HEK293 (cell line): ENCODE measurements around the gene TRABD2A.

Experiments used
- CTCF ChIA-PET: fragments of 350-600 bp; formaldehyde crosslinking; extraction: SDS; loops from one replicate; lab custom pipeline; 2021; ENCODE audit warnings: antibody characterized with exemption; lab: Yijun Ruan, JAX
- POLR2A ChIA-PET: fragments of 300-600 bp; formaldehyde crosslinking; extraction: SDS; loops from one replicate; lab custom pipeline; 2020; ENCODE audit warnings: antibody characterized with exemption, inconsistent platforms; lab: Yijun Ruan, JAX
- H3K27ac ChIP-seq: fragments of 200-500 bp; sonication (Bioruptor generic); 2 replicates; pipeline ENCODE4 v1.5.1; 2014; ENCODE audit warnings: low read depth, low read length, control low read depth, inconsistent platforms; ENCODE audit errors: extremely low read depth
- H3K36me3 ChIP-seq, 2 experiments: fragments of 200-500 bp in 1 of 2; sonication (Bioruptor generic) in 1 of 2; 1 replicate in 1 of 2; 2 replicates in 1 of 2; pipeline ENCODE4 v1.5.1; 2014 to 2017; ENCODE audit warnings: inconsistent platforms in 2 of 2, low read length in 2 of 2; ENCODE audit not compliant: control insufficient read depth in 2 of 2, insufficient read depth in 1 of 2
- H3K4me1 ChIP-seq: fragments of 200-500 bp; sonication (Bioruptor generic); 2 replicates; pipeline ENCODE4 v1.5.1; 2014; ENCODE audit warnings: mild to moderate bottlenecking, low read length, inconsistent platforms; ENCODE audit not compliant: control insufficient read depth, insufficient read depth
- H3K4me3 ChIP-seq: 2 replicates; pipeline ENCODE4 v1.5.1; 2011; ENCODE audit warnings: low read depth, mild to moderate bottlenecking, control low read depth, low read length, moderate library complexity
- H3K9me3 ChIP-seq: fragments of 200-500 bp; sonication (Bioruptor generic); 2 replicates; pipeline ENCODE4 v1.5.1; 2014; ENCODE audit warnings: low read depth, low read length, inconsistent platforms; ENCODE audit not compliant: control insufficient read depth, insufficient read depth
- GLI4 ChIP-seq: fragments of 450-650 bp; formaldehyde crosslinking; IDR thresholded peaks from 2 replicates; pipeline ENCODE4 v1.5.1; 2016; ENCODE audit warnings: missing biosample characterization, missing genetic modification characterization
- PRDM2 ChIP-seq: fragments of 450-650 bp; formaldehyde crosslinking; IDR thresholded peaks from 2 replicates; pipeline ENCODE4 v1.5.1; 2016; ENCODE audit warnings: missing biosample characterization, missing genetic modification characterization, borderline replicate concordance
- REPIN1 ChIP-seq: fragments of 450-650 bp; formaldehyde crosslinking; IDR thresholded peaks from 2 replicates; pipeline ENCODE4 v1.5.1; 2017; ENCODE audit warnings: missing biosample characterization, missing genetic modification characterization, low read depth
- YY1 ChIP-seq: fragments of 450-650 bp; formaldehyde crosslinking; IDR thresholded peaks from 2 replicates; pipeline ENCODE4 v1.5.1; 2018; ENCODE audit warnings: missing biosample characterization, missing genetic modification characterization
- ZBTB1 ChIP-seq: fragments of 450-650 bp; formaldehyde crosslinking; IDR thresholded peaks from 2 replicates; pipeline ENCODE4 v1.5.1; 2016; ENCODE audit warnings: missing biosample characterization, missing genetic modification characterization
- ZBTB8A ChIP-seq: fragments of 450-650 bp; formaldehyde crosslinking; IDR thresholded peaks from 2 replicates; pipeline ENCODE4 v1.5.1; 2016; ENCODE audit warnings: missing biosample characterization, missing genetic modification characterization
- ZNF121 ChIP-seq: fragments of 450-650 bp; formaldehyde crosslinking; IDR thresholded peaks from 2 replicates; pipeline ENCODE4 v1.5.1; 2016; ENCODE audit warnings: missing biosample characterization, missing genetic modification characterization
- ZNF132 ChIP-seq: fragments of 450-650 bp; formaldehyde crosslinking; IDR thresholded peaks from 2 replicates; pipeline ENCODE4 v1.5.1; 2017; ENCODE audit warnings: missing biosample characterization, missing genetic modification characterization, borderline replicate concordance
- ZNF19 ChIP-seq: fragments of 450-650 bp; formaldehyde crosslinking; IDR thresholded peaks from 2 replicates; pipeline ENCODE4; 2016; ENCODE audit warnings: missing biosample characterization, missing genetic modification characterization, low read depth
- ZNF2 ChIP-seq: fragments of 450-650 bp; formaldehyde crosslinking; IDR thresholded peaks from 2 replicates; pipeline ENCODE4 v1.5.1; 2016; ENCODE audit warnings: missing biosample characterization, missing genetic modification characterization
- ZNF26 ChIP-seq: fragments of 450-650 bp; formaldehyde crosslinking; IDR thresholded peaks from 2 replicates; pipeline ENCODE4 v1.5.1; 2016; ENCODE audit warnings: missing biosample characterization, missing genetic modification characterization
- ZNF366 ChIP-seq: fragments of 450-650 bp; formaldehyde crosslinking; conservative IDR thresholded peaks from 2 replicates; pipeline ENCODE4 v1.5.1; 2016; ENCODE audit warnings: missing biosample characterization, missing genetic modification characterization
- ZNF423 ChIP-seq: fragments of 450-650 bp; formaldehyde crosslinking; IDR thresholded peaks from 2 replicates; pipeline ENCODE4 v1.5.1; 2016; ENCODE audit warnings: missing biosample characterization, missing genetic modification characterization
- ZNF433 ChIP-seq: fragments of 450-650 bp; formaldehyde crosslinking; IDR thresholded peaks from 2 replicates; pipeline ENCODE4 v1.5.1; 2016; ENCODE audit warnings: missing biosample characterization, missing genetic modification characterization, low read depth
- ZNF600 ChIP-seq: fragments of 450-650 bp; formaldehyde crosslinking; IDR thresholded peaks from 2 replicates; pipeline ENCODE4 v1.5.1; 2016; ENCODE audit warnings: missing biosample characterization, missing genetic modification characterization
- ZNF654 ChIP-seq: fragments of 450-650 bp; formaldehyde crosslinking; IDR thresholded peaks from 2 replicates; pipeline ENCODE4 v1.5.1; 2016; ENCODE audit warnings: low read depth, missing biosample characterization, missing genetic modification characterization
- ZNF692 ChIP-seq: fragments of 450-650 bp; formaldehyde crosslinking; IDR thresholded peaks from 2 replicates; pipeline ENCODE4 v1.5.1; 2016; ENCODE audit warnings: missing biosample characterization, missing genetic modification characterization
- ZNF830 ChIP-seq: fragments of 450-650 bp; IDR thresholded peaks from 2 replicates; pipeline ENCODE4 v1.5.0; 2018; ENCODE audit warnings: missing biosample characterization, missing genetic modification characterization, low read depth, mild to moderate bottlenecking, moderate library complexity
- TF ChIP-seq, protein P1 (sequence below): fragments of 450-650 bp; formaldehyde crosslinking; IDR thresholded peaks from 2 replicates; pipeline ENCODE4 v1.5.1; 2016; ENCODE audit warnings: missing biosample characterization, missing genetic modification characterization
- TF ChIP-seq, protein P2 (sequence below): sonication (generic); formaldehyde crosslinking; IDR thresholded peaks from 2 replicates; pipeline ENCODE4 v1.8.1; 2022; ENCODE audit warnings: mild to moderate bottlenecking, moderate library complexity, missing genetic modification reagents

Gene TRABD2A

GRCh38 chr2:84816426-84817026 is 64.4 kb downstream of the TRABD2A start:
- TF ChIP-seq REPIN1 (tag by site-specific recombination) (no peak), ZBTB8A (tag by site-specific recombination) (no peak), GLI4 (tag by site-specific recombination) (no peak), ZNF26 (tag by site-specific recombination) (no peak), ZNF433 (tag by site-specific recombination) (no peak), ZNF19 (tag by site-specific recombination) (no peak), PRDM2 (tag by site-specific recombination) (no peak), ZNF830 (tag by site-specific recombination) (no peak), ZNF423 (no peak), ZNF654 (tag by site-specific recombination) (no peak), ZNF2 (tag by site-specific recombination) (no peak), ZNF132 (tag by site-specific recombination) (no peak), ZNF366 (no peak), ZNF121 (tag by site-specific recombination) (no peak), YY1 (tag by site-specific recombination) (no peak), ZNF600 (no peak), ZNF692 (tag by site-specific recombination) (no peak), ZBTB1 (tag by site-specific recombination) (no peak)
- TF ChIP-seq, protein P1, sequence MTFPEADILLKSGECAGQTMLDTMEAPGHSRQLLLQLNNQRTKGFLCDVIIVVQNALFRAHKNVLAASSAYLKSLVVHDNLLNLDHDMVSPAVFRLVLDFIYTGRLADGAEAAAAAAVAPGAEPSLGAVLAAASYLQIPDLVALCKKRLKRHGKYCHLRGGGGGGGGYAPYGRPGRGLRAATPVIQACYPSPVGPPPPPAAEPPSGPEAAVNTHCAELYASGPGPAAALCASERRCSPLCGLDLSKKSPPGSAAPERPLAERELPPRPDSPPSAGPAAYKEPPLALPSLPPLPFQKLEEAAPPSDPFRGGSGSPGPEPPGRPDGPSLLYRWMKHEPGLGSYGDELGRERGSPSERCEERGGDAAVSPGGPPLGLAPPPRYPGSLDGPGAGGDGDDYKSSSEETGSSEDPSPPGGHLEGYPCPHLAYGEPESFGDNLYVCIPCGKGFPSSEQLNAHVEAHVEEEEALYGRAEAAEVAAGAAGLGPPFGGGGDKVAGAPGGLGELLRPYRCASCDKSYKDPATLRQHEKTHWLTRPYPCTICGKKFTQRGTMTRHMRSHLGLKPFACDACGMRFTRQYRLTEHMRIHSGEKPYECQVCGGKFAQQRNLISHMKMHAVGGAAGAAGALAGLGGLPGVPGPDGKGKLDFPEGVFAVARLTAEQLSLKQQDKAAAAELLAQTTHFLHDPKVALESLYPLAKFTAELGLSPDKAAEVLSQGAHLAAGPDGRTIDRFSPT (tag by site-specific recombination), result no peak
- TF ChIP-seq, protein P2, sequence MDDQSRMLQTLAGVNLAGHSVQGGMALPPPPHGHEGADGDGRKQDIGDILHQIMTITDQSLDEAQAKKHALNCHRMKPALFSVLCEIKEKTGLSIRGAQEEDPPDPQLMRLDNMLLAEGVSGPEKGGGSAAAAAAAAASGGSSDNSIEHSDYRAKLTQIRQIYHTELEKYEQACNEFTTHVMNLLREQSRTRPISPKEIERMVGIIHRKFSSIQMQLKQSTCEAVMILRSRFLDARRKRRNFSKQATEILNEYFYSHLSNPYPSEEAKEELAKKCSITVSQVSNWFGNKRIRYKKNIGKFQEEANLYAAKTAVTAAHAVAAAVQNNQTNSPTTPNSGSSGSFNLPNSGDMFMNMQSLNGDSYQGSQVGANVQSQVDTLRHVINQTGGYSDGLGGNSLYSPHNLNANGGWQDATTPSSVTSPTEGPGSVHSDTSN (CRISPR knock-in tag), result no peak
- no peaks in the 10 kb centered on the region for H3K36me3 ChIP-seq
- H3K4me3 ChIP-seq, result no peak overlapping the region
- CTCF ChIA-PET, result no interaction called here
- H3K27ac ChIP-seq, result no peak overlapping the region
- no peaks in the 10 kb centered on the region for H3K4me1 ChIP-seq
- POLR2A ChIA-PET, result no interaction called here
- H3K9me3 ChIP-seq, result no peaks in the 10 kb centered on the region
